GM12891 (cell line): ENCODE measurements around the gene SERPINE1.

Source experiments
- POLR2A ChIP-seq: IDR thresholded peaks from 2 replicates; pipeline ENCODE4 v1.6.1; 2011; ENCODE audit warnings: low read depth, low read length, control low read depth
- POLR2AphosphoS5 ChIP-seq: IDR thresholded peaks from 2 replicates; pipeline ENCODE4 v1.6.1; 2011; ENCODE audit warnings: low read depth, low read length, control low read depth
- TAF1 ChIP-seq: IDR thresholded peaks from 2 replicates; pipeline ENCODE4 v1.6.1; 2011; ENCODE audit warnings: low read depth, low read length, control low read depth

GRCh38 chr7:101113836-101114235, 13.1 kb upstream of the SERPINE1 start:
- TF ChIP-seq POLR2A (no peak), POLR2AphosphoS5 (no peak), TAF1 (no peak)
